Measurements from ENCODE around the gene ZGLP1. TPM values are rescaled to one million over a fixed set of nuclear protein-coding genes. Genes with fewer than 3 reads are reported as not detected.

The ZGLP1 gene
- total RNA-seq, 1 donor from 2014 or later = 6.8 TPM

GRCh38 chr19:10317857-10318462 is 8.3 kb upstream of the ZGLP1 start:
- peaks cover 13% of the 10 kb centered on the region for H3K4me1 Mint-ChIP-seq (ENCODE audit: unreplicated experiment)

DNA sequence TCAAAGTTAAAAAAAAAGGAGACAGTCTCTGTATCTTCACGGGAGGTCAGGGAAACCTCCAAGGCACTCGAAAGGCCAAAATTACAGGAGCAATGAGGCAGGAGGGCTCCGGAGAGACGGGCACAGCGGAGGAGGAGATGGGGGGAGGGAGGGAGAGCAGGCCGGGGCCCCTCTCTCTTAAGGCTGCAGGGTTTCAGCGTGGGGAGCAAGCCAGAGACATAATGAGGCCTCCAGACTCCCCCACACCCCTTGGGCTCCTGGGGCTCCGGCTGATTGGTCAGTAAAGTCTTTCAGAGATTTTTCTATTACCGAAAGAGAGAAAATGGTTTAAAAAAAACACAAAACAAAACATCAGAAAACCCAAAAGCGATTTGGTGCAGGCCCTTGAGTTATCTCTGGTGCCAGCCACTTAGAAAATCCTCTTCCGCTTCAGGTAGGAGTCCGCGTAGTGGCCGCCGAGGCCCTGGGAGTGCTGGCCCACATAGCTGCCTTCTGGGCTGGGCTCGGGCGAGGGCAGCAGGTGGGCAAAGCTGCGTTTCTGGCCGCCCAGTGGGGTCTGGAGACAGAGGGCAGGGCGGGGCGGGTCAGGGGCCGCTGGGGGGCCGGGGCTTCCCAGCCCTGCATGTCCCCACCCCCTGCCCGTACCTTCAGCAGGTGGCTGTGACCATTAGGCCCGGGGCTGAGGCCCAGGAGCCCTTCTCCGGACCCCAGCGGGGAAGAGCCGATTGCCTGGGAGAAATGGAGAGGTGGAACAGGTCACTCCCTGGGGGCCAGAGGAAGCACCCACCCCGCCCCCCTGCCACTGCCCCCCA is 7.6 kb upstream of the ZGLP1 start:
- Mint-ChIP-seq H3K4me1 (ENCODE audit: unreplicated experiment) (peaks cover 13% of the 10 kb centered on the region), H3K27ac (ENCODE audit: unreplicated experiment) (no peak overlapping the region), H3K4me3 (ENCODE audit: unreplicated experiment) (no peak overlapping the region), H3K27me3 (ENCODE audit: unreplicated experiment) (no peaks in the 10 kb centered on the region), H3K9me3 (ENCODE audit: unreplicated experiment) (no peaks in the 10 kb centered on the region), H3K36me3 (ENCODE audit: unreplicated experiment) (peaks cover 10% of the 10 kb centered on the region)
- no peak for TF ChIP-seq CTCF (IDR thresholded peaks at IDR 0.05)
- DNase-seq (ENCODE audit: extremely low spot score, unreplicated experiment) = no peak

More at GRCh38 chr19:10317857-10318462, 8.3 kb upstream of the ZGLP1 start:
- DNase-seq (ENCODE audit: extremely low spot score, unreplicated experiment) = no peak
- TF ChIP-seq CTCF (IDR thresholded peaks at IDR 0.05) = no peak
- Mint-ChIP-seq H3K4me3 (ENCODE audit: unreplicated experiment) (no peak overlapping the region), H3K27me3 (ENCODE audit: unreplicated experiment) (no peaks in the 10 kb centered on the region), H3K27ac (ENCODE audit: unreplicated experiment) (no peak overlapping the region), H3K36me3 (ENCODE audit: unreplicated experiment) (peaks cover 10% of the 10 kb centered on the region), H3K9me3 (ENCODE audit: unreplicated experiment) (no peaks in the 10 kb centered on the region)

DNA sequence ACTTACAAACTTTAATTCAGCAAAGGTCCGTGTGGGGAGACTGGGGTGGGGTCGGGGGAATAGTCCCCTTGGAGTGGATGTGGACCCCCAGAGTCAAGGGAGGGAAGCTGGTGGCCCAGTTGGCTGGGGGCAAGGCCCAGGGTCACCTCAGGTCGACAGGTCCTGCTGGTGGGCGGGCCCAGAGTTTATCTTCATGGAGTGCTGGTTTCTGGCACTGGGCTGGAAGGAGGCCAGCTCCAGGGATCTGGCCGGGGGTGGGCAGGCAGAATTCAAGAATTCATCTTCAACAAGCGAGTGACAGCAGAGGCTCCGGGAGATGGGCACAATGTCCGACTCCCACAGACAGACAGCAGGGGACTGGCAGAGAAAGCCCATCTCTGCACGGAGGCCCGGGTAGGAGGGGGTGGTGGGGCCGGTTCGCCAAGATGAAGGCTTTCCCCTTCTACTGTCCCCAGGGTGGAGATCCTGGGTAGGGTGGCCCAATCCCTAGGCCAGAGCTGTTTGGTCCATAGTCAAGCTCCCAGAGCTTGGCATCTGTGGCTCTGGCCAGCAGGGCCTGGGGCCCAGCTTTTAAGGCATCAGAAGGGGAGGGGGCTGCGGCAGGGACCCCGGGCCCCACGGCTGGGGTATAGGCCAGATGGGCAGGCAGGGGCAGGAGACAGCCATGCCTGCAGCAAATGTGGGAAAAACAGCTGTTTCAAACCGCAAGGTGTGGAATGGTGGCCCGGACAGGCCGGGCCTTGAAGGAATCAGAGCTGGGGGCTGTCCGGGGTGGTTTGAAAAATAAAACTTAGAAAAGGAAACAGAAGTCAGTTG is 6.8 kb upstream of the ZGLP1 start:
- H3K9me3 Mint-ChIP-seq (ENCODE audit: unreplicated experiment) = no peaks in the 10 kb centered on the region
- DNase-seq (ENCODE audit: extremely low spot score, unreplicated experiment) = no peak
- peak overlapping the region; percentile 89 for H3K4me3 Mint-ChIP-seq (ENCODE audit: unreplicated experiment)
- peak overlapping the region; percentile 79 for H3K27ac Mint-ChIP-seq (ENCODE audit: unreplicated experiment)
- no peaks in the 10 kb centered on the region for H3K27me3 Mint-ChIP-seq (ENCODE audit: unreplicated experiment)
- no peak for TF ChIP-seq CTCF (IDR thresholded peaks at IDR 0.05)
- H3K4me1 Mint-ChIP-seq (ENCODE audit: unreplicated experiment) = peaks cover 13% of the 10 kb centered on the region
- H3K36me3 Mint-ChIP-seq (ENCODE audit: unreplicated experiment) = peaks cover 7% of the 10 kb centered on the region

DNA sequence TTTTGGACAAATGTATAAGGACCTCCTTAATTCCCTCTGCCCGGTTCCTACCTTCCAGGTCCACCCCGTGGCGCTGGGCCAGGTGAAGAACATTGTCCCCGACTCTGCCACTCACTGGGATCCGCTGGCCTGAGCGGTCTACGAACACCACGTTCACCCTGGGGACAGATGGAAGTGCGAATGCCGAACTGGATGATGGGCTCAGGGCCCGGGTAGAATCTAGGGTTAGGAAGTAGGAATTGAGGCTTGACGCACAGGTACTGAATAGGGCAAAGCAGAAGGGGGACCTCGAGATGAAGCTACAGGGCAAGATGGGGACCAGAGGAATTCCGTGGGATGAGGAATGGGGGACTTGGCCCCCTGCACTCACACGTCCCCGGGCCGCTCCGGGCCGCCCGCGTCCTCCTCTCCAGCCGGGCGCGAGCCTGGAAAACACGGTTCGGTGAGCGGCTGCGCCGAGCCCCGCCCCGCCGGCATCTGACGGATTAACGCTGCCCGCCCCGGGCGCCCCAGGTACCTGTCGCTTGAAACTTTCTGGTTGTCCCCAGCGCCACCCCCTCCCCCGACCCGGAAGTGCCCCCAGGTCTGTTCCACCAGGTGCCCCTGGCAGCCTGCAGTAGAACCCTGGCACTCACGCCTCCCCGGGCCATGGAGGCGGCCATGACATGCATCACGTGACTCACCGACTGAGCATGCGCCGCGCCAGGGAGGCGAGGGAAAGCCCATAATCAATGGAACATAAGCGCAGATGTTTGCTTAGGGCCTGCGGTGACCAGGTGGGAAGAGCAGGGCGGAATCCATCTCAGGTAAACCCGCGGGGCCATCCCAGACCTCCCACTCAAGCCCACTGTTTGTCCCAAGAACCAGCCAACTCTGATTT is 6.0 kb upstream of the ZGLP1 start, which contains the start of gene FDX2:
TSS of gene FDX2 (minus strand) at position 681 of the 880 bp plus-strand sequence. CDS start at position 662, 19 bp downstream.
- peak; percentile 95 for DNase-seq (ENCODE audit: extremely low spot score, unreplicated experiment)
- H3K27ac Mint-ChIP-seq (ENCODE audit: unreplicated experiment) = peak within 1 kb of the TSS; percentile 79
- H3K4me1 Mint-ChIP-seq (ENCODE audit: unreplicated experiment) = peaks cover 13% of the 10 kb centered on the region
- H3K4me3 Mint-ChIP-seq (ENCODE audit: unreplicated experiment) = peak within 1 kb of the TSS; percentile 89
- H3K36me3 Mint-ChIP-seq (ENCODE audit: unreplicated experiment) = peaks cover 7% of the 10 kb centered on the region
- no peaks in the 10 kb centered on the region for H3K9me3 Mint-ChIP-seq (ENCODE audit: unreplicated experiment)
- no peaks in the 10 kb centered on the region for H3K27me3 Mint-ChIP-seq (ENCODE audit: unreplicated experiment)
- no peak for TF ChIP-seq CTCF (IDR thresholded peaks at IDR 0.05)

Data from osteocyte (in vitro differentiated cells).